ENCODE results near the gene TMEM25. TPM values are rescaled to one million over a fixed set of nuclear protein-coding genes. Genes with fewer than 3 reads are reported as not detected.

TMEM25 gene
- total RNA-seq, 1 experiment from 2014 or later, result 7.8 TPM

GRCh38 chr11:118544010-118544646 lies 13.1 kb downstream of the TMEM25 start:
- no peaks in the 10 kb centered on the region for H3K27me3 Mint-ChIP-seq (ENCODE audit: unreplicated experiment)
- CTCF ChIA-PET, result interaction anchor here (0.6 kb wide), 1 partner anchor 63 kb away, joined by 3 read pairs; the partner anchor contains the start of gene PHLDB1
- DNase-seq, result no peak
- H3K9me3 Mint-ChIP-seq (ENCODE audit: low read depth, unreplicated experiment), result no peaks in the 10 kb centered on the region
- H3K4me3 Mint-ChIP-seq (ENCODE audit: low read depth, unreplicated experiment), result no peak overlapping the region
- BruUV-seq (replicated peaks), result no TSS peak
- H3K27ac Mint-ChIP-seq (ENCODE audit: unreplicated experiment), result no peak overlapping the region
- no peaks in the 10 kb centered on the region for H3K36me3 Mint-ChIP-seq (ENCODE audit: insufficient read depth, unreplicated experiment)
- H3K4me1 Mint-ChIP-seq (ENCODE audit: low read depth, unreplicated experiment), result no peaks in the 10 kb centered on the region
- intact Hi-C loops (cut with micrococcal nuclease; ENCODE audit: unreplicated experiment), result no loop called here
- no peak for TF ChIP-seq CTCF (IDR thresholded peaks at IDR 0.05; ENCODE audit: unreplicated experiment)

GRCh38 chr11:118544647-118545010 lies 13.6 kb downstream of the TMEM25 start:
- no peaks in the 10 kb centered on the region for H3K27me3 Mint-ChIP-seq (ENCODE audit: unreplicated experiment)
- H3K27ac Mint-ChIP-seq (ENCODE audit: unreplicated experiment), result no peak overlapping the region
- H3K4me1 Mint-ChIP-seq (ENCODE audit: low read depth, unreplicated experiment), result no peaks in the 10 kb centered on the region
- H3K36me3 Mint-ChIP-seq (ENCODE audit: insufficient read depth, unreplicated experiment), result no peaks in the 10 kb centered on the region
- no peak for TF ChIP-seq CTCF (IDR thresholded peaks at IDR 0.05; ENCODE audit: unreplicated experiment)
- CTCF ChIA-PET, result interaction anchor here (0.6 kb wide), 1 partner anchor 63 kb away, joined by 3 read pairs; the partner anchor contains the start of gene PHLDB1
- intact Hi-C loops (cut with micrococcal nuclease; ENCODE audit: unreplicated experiment), result no loop called here
- DNase-seq, result no peak
- H3K9me3 Mint-ChIP-seq (ENCODE audit: low read depth, unreplicated experiment), result no peaks in the 10 kb centered on the region
- no TSS peak for BruUV-seq (replicated peaks)
- no peak overlapping the region for H3K4me3 Mint-ChIP-seq (ENCODE audit: low read depth, unreplicated experiment)

- H3K27ac Mint-ChIP-seq (ENCODE audit: unreplicated experiment), result no peak overlapping the region
- H3K9me3 Mint-ChIP-seq (ENCODE audit: low read depth, unreplicated experiment), result no peaks in the 10 kb centered on the region
- no peak for DNase-seq
- H3K4me1 Mint-ChIP-seq (ENCODE audit: low read depth, unreplicated experiment), result no peaks in the 10 kb centered on the region
- no TSS peak for BruUV-seq (replicated peaks)
- CTCF ChIA-PET, result no interaction called here
- no peak for TF ChIP-seq CTCF (IDR thresholded peaks at IDR 0.05; ENCODE audit: unreplicated experiment)
- H3K4me3 Mint-ChIP-seq (ENCODE audit: low read depth, unreplicated experiment), result no peak overlapping the region
- H3K27me3 Mint-ChIP-seq (ENCODE audit: unreplicated experiment), result no peaks in the 10 kb centered on the region
- intact Hi-C loops (cut with micrococcal nuclease; ENCODE audit: unreplicated experiment), result no loop called here
- H3K36me3 Mint-ChIP-seq (ENCODE audit: insufficient read depth, unreplicated experiment), result no peaks in the 10 kb centered on the region
These were observed 14.5 kb downstream of the TMEM25 start for GRCh38 chr11:118545533-118545932.

GRCh38 chr11:118547132-118547531 lies 16.1 kb downstream of the TMEM25 start:
- no TSS peak for BruUV-seq (replicated peaks)
- H3K4me1 Mint-ChIP-seq (ENCODE audit: low read depth, unreplicated experiment), result no peaks in the 10 kb centered on the region
- no peak overlapping the region for H3K4me3 Mint-ChIP-seq (ENCODE audit: low read depth, unreplicated experiment)
- intact Hi-C loops (cut with micrococcal nuclease; ENCODE audit: unreplicated experiment), result no loop called here
- H3K9me3 Mint-ChIP-seq (ENCODE audit: low read depth, unreplicated experiment), result no peaks in the 10 kb centered on the region
- TF ChIP-seq CTCF (IDR thresholded peaks at IDR 0.05; ENCODE audit: unreplicated experiment), result no peak
- DNase-seq, result no peak
- H3K36me3 Mint-ChIP-seq (ENCODE audit: insufficient read depth, unreplicated experiment), result no peaks in the 10 kb centered on the region
- CTCF ChIA-PET, result no interaction called here
- no peak overlapping the region for H3K27ac Mint-ChIP-seq (ENCODE audit: unreplicated experiment)
- no peaks in the 10 kb centered on the region for H3K27me3 Mint-ChIP-seq (ENCODE audit: unreplicated experiment)
